H4 (cell line): ENCODE data around the gene SLCO3A1. TPM values are rescaled to one million over a fixed set of nuclear protein-coding genes. Genes with fewer than 3 reads are reported as not detected.

Experiments
- DNase-seq: peaks from one replicate; pipeline ENCODE4 v3.0.0-alpha.2; 2015; ENCODE audit warnings: low spot score
- total RNA-seq: library from RNA; depleted of rRNA; stranded (reverse); fragments of >200 nt; shearing (Covaris generic); gene quantifications from 2 replicates; pipeline ENCODE4 v1.2.3, GENCODE V29; 2014

SLCO3A1 gene
- total RNA-seq, 1 experiment from 2014 or later: 9.3 TPM

DNA sequence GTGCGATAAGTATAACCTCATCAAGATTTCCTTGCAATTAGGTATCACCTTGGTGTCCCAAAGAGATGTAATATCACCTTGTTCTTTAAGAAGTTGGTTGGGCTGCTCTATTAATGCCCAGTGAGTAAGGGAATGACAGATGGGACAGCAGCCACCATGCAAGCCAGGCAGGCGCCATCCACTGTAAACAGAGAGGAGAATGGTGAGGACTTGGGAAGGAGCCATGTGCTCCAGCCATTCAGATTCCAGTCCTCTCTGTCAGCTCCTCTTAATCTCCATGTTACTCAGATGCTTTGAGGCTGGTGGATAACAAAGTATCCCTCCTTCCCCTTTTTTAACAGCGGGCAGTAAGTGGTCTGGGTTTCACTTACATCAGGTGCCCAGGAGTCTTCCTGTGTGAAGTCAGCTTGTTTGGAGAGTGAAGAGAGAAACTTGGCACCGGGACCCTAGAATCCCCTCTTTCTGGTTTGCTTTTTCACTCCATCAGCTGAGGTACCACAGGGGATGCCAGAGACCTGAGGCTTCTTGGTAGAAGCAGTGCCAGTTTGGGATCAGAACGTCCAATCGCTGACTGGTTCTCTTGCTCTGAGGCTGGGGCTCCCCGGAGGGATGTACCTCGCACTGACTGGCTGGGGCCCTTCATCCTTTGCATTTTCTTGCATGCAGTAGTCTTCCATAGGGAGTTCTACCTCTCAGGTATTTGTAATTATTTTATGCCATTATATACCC, 29.5 kb downstream of the SLCO3A1 start:
- DNase-seq: peak; percentile 54

DNA sequence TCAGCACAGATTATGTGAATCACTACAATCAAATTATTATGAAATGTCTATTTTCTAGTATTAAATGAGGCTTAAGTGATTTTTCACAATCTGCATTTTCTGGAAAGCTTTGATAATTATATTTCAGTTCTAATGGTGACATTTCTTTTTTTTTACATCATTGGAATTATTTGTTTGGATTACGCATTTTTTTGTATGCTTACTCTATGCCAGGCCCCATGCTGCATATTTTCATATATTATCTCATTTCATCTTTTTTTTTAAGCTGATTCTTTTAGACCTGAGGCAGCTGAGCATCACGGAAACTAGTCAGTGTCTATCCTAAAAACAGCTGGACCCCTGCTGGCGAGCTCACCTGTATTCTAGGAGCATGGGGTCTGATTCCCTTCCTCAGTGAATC, 31.1 kb downstream of the SLCO3A1 start:
- DNase-seq: no peak

GRCh38 chr15:91885054-91885453, 31.5 kb downstream of the SLCO3A1 start:
- DNase-seq: no peak

GRCh38 chr15:91885714-91886270, 32.3 kb downstream of the SLCO3A1 start:
- DNase-seq: no peak

GRCh38 chr15:91886878-91887277, 33.4 kb downstream of the SLCO3A1 start:
- DNase-seq: no peak

- DNase-seq: no peak
Measured at GRCh38 chr15:91887321-91887720, 33.8 kb downstream of the SLCO3A1 start.

DNA sequence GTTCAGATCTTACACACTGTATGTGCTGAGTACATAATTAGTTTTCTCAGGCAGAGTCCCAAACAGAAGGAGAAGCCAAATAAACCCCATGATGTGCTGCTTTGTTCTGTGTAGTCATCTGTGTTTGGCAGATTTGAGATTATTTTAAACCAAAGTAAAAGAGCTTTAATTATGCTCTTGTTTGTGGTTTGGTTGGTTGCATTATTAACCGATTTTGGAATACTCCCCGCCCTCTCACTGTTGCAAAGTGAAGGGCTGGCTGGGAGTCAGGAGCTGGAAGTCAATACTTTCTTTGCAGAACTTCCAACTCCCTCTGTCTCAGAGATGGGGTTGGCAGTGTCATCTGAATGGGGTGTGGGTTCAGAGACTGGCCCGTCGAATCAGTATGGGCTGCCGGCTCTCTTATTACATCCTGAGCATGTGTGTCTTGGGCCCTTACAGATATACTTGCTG, 34.4 kb downstream of the SLCO3A1 start:
- DNase-seq: no peak

DNA sequence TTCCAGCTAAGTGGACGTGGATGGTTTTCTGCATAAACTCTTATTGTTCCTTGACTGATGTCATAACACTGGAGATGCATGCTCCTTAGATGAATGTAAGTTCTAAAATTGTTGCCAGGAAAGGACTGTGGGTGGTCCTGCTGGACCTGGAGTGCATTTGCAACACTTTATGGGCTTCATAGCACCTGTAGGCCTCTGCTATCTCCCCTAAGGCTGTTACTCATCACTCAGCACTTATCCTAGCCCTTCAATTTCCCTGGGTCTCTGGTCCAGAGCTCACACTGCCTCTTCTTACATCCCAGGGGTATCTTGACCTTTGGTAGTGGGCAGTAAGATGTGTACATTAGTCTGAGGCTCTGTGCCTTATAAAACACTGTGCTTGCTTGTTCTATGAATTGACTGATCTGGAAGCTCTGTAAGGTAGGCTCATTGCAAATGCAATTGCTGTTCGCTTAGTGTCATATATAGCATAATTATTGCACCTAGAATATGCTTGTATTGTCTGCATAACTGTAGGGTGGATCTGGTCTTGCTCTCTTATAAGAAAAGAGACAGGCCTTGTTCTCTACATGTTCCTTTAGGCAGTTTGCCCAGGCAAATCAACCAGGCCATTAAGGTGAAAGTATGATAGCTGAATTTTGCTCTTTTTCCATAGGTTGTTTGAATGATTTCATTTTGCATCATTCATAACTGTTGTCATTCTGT, 35.8 kb downstream of the SLCO3A1 start:
- no peak for DNase-seq

GRCh38 chr15:91890614-91891013, 37.1 kb downstream of the SLCO3A1 start:
- peak; percentile 28 for DNase-seq

DNA sequence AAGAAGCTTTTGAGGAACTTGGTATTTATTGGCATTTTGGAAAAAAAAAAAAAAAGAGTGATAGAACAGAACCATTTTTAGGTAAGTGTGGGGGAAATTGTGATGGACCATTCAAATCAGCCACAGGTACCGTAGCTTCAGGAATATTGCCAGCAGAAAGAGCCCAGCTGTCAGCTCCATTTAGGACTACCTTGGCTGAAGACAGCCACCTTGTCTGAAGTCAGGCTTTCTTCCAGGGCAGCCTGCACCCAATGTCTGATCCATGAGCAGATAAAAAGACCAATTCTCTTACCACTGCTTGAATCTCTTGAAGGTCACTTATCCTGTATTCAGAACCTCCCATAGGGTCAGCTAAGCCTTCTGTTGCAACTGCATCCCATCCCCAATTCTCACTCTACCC, 37.6 kb downstream of the SLCO3A1 start:
- DNase-seq: no peak

DNA sequence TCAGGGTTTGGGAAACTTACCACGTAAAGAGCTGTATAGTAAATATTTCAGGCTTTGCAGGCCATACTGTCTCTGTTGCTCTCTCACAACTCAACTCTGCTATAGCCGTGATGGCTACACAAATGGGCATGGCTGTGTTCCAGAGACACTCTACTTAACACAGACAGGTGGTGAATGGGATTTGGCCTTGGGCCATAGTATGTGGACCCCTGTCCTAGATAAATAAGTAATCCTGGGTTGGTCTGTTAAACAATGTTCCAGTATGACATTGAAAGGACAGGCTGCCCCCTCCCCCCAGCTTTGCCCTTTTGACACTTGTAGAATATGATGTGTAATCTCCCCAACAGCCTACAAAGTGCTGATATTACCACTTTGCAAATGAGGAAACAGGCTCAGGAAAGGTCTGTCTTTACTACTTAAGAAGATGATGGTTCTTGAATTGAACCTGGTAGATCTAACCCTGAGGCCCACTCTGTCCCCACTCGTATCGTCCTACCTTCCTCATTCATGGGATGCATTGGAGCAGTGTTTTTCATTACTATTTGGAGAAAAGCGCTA, 38.4 kb downstream of the SLCO3A1 start:
- no peak for DNase-seq

DNA sequence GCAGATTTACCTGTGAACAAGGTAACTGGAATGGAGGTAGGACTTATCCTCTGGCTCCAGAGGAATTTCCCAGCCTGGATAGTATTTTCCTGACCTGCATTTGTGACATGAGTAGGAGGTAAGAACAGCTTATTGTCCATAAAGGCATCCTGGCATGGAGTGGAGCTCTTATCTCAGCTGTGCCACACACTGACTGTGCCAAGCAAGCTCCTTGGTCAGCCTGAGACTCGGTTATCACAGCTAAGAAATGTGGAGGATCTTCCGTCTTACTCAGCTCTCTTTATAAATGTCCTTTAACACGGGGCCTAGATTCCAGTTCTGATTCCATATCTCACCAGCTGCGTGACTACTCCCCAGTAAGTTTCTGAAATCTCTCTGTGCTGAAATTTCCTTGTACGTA, 38.9 kb downstream of the SLCO3A1 start:
- no peak for DNase-seq

GRCh38 chr15:91894606-91895005, 41.1 kb downstream of the SLCO3A1 start:
- no peak for DNase-seq

GRCh38 chr15:91895051-91895450, 41.5 kb downstream of the SLCO3A1 start:
- DNase-seq: no peak

DNA sequence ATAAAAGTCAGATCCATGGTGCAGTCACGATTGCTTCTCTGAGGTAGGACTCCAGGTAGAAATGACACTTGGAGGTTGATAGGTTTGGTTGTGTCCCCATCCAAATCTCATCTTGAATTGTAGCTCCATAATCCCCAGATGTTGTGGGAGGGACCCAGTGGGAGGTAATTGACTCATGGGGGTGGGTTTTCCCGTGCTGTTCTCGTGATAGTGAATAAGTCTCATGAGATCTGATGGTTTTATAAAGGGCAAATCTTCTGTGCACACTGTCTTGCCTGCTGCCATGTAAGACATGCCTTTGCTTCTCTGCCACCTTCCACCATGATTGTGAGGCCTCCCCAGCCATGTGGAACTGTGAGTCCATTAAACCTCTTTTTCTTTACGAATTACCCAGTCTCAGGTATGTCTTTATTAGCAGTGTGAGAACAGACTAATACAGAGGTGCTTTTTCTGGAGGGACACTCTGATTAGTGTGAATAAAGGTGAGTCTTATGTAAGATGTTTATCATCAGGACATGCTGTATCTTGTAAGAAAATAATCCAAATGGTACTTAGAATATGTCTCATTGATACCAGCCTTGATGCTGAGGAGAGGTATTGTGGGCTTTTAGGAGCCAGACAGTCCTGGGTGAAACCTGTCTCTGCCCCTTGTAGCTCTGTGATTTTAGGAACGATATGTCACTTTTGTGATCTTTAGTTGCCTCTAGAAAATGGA, 43.0 kb downstream of the SLCO3A1 start:
- no peak for DNase-seq

DNA sequence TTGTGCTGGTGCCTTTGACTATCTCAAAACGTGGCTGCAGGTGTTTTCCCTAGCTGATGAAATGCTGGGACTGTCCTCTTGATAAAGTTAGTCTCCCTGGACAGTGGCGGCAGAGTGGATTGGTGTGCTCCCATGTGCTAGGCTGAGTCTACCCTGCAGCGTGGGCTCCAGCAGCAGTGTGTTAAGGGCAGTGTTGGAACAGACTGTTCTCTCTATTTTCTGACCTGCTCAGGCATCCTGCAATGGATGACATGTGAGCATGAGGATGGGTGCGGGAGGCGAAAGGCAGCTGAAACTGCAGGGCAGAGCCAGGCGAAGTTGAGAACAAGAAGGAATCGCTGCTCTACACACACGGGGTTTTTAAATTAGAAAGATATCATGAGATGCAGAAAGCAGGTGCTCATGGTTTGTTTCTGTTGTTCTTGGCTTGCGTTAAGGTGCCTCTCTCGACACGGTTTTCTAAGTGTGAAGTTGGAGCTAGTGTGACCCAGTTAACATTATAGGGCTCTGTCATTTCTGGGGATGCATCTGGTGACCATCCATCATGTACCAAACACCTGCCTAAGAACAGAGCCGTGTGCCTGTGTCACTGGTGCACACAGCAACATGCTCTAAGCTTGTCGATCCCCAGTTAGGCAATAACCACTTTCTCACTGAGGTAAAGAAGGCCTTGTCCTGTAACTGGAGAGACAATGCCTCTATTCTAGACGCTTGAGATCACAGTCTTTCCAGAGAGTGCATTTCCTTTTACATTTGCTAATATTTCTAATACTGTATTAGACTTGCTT, 44.3 kb downstream of the SLCO3A1 start:
- DNase-seq: no peak

DNA sequence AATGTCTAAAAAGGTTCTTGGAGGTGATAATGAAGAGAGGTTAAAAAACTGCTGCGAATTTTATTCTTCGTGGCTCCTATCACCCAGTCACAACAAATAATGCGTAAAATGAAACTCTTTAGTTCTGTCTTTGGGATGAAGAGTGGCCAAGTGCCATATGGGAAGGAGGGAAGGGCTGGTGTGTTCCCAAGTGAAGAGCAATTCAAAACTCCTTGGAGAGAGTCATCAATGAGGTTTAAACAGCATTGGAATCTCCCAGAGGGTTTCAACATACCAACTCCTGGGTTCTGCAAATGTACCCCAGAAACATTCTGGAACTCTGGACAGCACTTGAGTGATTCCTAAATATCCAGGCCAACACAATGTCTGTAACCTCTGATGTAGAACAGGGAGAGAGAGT, 45.3 kb downstream of the SLCO3A1 start:
- DNase-seq: no peak

- no peak for DNase-seq
Measured at GRCh38 chr15:91904942-91905341, 51.4 kb downstream of the SLCO3A1 start.

DNA sequence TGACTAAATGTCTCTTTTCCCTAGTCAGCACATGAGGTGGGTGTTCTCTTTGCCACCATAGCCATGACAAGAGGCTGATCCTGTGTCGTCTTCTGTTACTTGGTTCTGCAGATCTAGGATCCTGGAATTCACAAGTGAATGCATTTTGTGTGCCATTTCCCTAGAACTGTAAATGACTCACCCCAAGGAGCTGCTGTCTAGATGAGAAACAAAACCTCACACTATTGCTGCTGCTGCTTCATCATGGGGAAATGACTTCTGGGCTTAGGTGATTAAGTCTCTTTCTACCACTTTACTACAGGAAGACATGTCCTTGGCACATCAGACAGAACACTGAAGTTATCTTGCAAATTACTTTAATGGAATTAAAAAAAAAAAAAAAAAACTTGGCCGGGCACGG, 54.9 kb downstream of the SLCO3A1 start:
- DNase-seq: peak; percentile 19

GRCh38 chr15:91909111-91909510, 55.6 kb downstream of the SLCO3A1 start:
- DNase-seq: no peak

- no peak for DNase-seq
Measured at GRCh38 chr15:91909574-91909973, 56.1 kb downstream of the SLCO3A1 start.
